Stimulated activated naive B cell treated with anti-CD40 and anti-IgM and Interleukin-4, amounts not matched to agents 10 μg/mL and 1 μg/mL and 100 μg/mL, for 72 hours (primary cell): Measurements from ENCODE around the gene TASP1.

Experiments
- ATAC-seq, 2 donors: fragments of 150-1000 bp; cut with Tn5 transposase; replicated peaks; 2 replicates each; pipeline ENCODE4 v1.10.0; 2021; ENCODE audit warnings: moderate library complexity in 1 of 2
- DNase-seq: peaks from one replicate; pipeline ENCODE4 v3.0.0; 2021
- H3K27ac Mint-ChIP-seq: one replicate; pipeline ENCODE4 v1.8.0; 2022; ENCODE audit warnings: mild to moderate bottlenecking, mixed read lengths
- H3K27me3 Mint-ChIP-seq, 2 donors: one replicate each; pipeline ENCODE4 v1.8.0; 2022; ENCODE audit warnings: mixed read lengths in 2 of 2
- H3K36me3 Mint-ChIP-seq, 2 donors: one replicate each; pipeline ENCODE4 v1.8.0; 2022; ENCODE audit warnings: mixed read lengths in 2 of 2, mild to moderate bottlenecking in 1 of 2
- H3K4me1 Mint-ChIP-seq, 2 donors: one replicate each; pipeline ENCODE4 v1.8.0; 2022; ENCODE audit warnings: mixed read lengths in 2 of 2, mild to moderate bottlenecking in 1 of 2
- H3K4me3 Mint-ChIP-seq, 2 donors: one replicate each; pipeline ENCODE4 v1.8.0; 2022; ENCODE audit warnings: mild to moderate bottlenecking in 2 of 2, mixed read lengths in 2 of 2, moderate library complexity in 1 of 2
- H3K9me3 Mint-ChIP-seq, 2 donors: one replicate each; pipeline ENCODE4 v1.8.0; 2022; ENCODE audit warnings: mixed read lengths in 2 of 2, mild to moderate bottlenecking in 1 of 2

TASP1 gene

DNA sequence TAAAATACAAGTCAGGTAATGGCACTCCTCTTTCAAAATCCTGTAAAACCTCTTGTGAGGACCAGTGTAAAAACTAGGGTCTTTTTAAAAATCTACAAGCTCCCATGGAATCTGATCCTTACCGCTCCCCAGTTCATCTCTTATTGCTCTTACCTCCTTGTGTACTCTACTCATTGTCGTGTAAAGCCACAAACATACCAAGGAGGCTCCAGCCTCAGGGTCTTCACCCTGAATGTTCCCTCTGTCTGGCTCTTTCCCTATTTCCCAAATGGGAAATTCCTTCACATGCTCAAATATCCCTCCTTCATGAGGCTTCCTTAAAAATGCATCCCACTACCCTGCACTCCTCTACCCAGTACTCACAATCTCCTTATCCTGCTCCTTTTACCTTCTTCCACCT lies 67.1 kb downstream of the TASP1 start:
- no peak for ATAC-seq
- no peaks in the 10 kb centered on the region for H3K4me1 Mint-ChIP-seq
- peaks cover 21 to 38% of the 10 kb centered on the region in 2 donors for H3K36me3 Mint-ChIP-seq
- H3K27ac Mint-ChIP-seq: no peak overlapping the region
- no peak for DNase-seq
- H3K27me3 Mint-ChIP-seq: no peaks in the 10 kb centered on the region
- H3K4me3 Mint-ChIP-seq: no peak overlapping the region
- peaks cover 3 to 5% of the 10 kb centered on the region in 2 donors for H3K9me3 Mint-ChIP-seq

- DNase-seq: no peak
- Mint-ChIP-seq H3K36me3 (peaks cover 18 to 41% of the 10 kb centered on the region in 2 donors), H3K4me1 (no peaks in the 10 kb centered on the region), H3K27me3 (no peaks in the 10 kb centered on the region), H3K27ac (no peak overlapping the region), H3K9me3 (peaks cover 0 to 5% of the 10 kb centered on the region in 2 donors), H3K4me3 (no peak overlapping the region)
- no peak for ATAC-seq
Observed at GRCh38 chr20:13567663-13568062, 71.1 kb downstream of the TASP1 start.

DNA sequence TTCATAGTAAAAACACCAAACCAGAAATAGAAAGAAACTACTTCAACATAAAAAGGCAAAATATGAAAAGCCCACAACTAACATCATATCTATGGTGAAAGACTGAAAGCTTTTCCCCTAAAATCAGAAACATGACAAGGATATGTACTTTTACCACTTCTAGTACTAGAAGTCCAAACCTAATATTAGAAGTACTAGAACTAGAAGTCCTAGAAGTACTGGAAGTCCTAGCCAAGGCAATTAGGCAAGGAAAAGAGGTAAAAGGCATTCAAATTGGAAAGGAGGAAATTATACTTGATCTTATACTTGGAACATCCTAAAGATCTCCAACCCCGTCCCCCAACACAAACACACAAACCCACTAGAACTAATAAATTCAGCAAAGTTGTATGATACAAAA lies 74.9 kb downstream of the TASP1 start:
- no peak for ATAC-seq
- no peaks in the 10 kb centered on the region for H3K4me1 Mint-ChIP-seq
- H3K9me3 Mint-ChIP-seq: peaks cover 6 to 7% of the 10 kb centered on the region in 2 donors
- H3K27me3 Mint-ChIP-seq: no peaks in the 10 kb centered on the region
- no peak for DNase-seq
- no peak overlapping the region for H3K27ac Mint-ChIP-seq
- no peak overlapping the region for H3K4me3 Mint-ChIP-seq
- peaks cover 27 to 58% of the 10 kb centered on the region in 2 donors for H3K36me3 Mint-ChIP-seq

- Mint-ChIP-seq H3K4me3 (no peak overlapping the region), H3K27me3 (no peaks in the 10 kb centered on the region), H3K27ac (no peak overlapping the region), H3K4me1 (no peaks in the 10 kb centered on the region), H3K9me3 (no peaks in the 10 kb centered on the region), H3K36me3 (peaks cover 17 to 41% of the 10 kb centered on the region in 2 donors)
- DNase-seq: no peak
- ATAC-seq: no peak
Observed at GRCh38 chr20:13554706-13555105, 84.0 kb downstream of the TASP1 start.

GRCh38 chr20:13554076-13554475 lies 84.7 kb downstream of the TASP1 start:
- no peaks in the 10 kb centered on the region for H3K4me1 Mint-ChIP-seq
- no peaks in the 10 kb centered on the region for H3K27me3 Mint-ChIP-seq
- DNase-seq (no peak), ATAC-seq (no peak)
- no peak overlapping the region for H3K27ac Mint-ChIP-seq
- H3K9me3 Mint-ChIP-seq: no peaks in the 10 kb centered on the region
- H3K4me3 Mint-ChIP-seq: no peak overlapping the region
- peaks cover 17 to 38% of the 10 kb centered on the region in 2 donors for H3K36me3 Mint-ChIP-seq

DNA sequence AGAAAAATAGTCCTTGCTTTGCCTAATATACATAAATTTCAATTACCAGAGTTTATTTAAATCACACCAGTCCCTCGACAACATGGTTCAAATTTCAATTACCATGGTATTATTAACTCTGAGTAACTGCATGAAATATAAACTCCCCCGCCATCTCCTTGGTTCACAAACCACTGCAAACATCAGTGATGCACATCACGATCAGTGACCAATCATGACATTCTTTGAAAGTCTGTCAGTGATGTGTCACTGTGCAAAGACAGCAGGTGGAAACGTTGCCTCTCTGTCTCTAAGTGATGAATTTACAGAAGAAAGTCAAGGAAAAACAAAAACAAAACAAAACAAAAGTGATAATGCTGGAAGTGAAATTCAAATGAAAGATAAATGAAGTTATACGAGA lies 86.7 kb downstream of the TASP1 start:
- Mint-ChIP-seq H3K9me3 (no peaks in the 10 kb centered on the region), H3K27ac (no peak overlapping the region), H3K36me3 (peaks cover 21 to 35% of the 10 kb centered on the region in 2 donors), H3K27me3 (no peaks in the 10 kb centered on the region), H3K4me1 (no peaks in the 10 kb centered on the region), H3K4me3 (no peak overlapping the region)
- ATAC-seq: no peak
- DNase-seq: no peak

- Mint-ChIP-seq H3K4me3 (no peak overlapping the region), H3K36me3 (peaks cover 15 to 19% of the 10 kb centered on the region in 2 donors), H3K27me3 (no peaks in the 10 kb centered on the region), H3K4me1 (no peaks in the 10 kb centered on the region), H3K27ac (no peak overlapping the region), H3K9me3 (no peaks in the 10 kb centered on the region)
- no peak for ATAC-seq
- no peak for DNase-seq
Observed at GRCh38 chr20:13549451-13549850, 89.3 kb downstream of the TASP1 start.

DNA sequence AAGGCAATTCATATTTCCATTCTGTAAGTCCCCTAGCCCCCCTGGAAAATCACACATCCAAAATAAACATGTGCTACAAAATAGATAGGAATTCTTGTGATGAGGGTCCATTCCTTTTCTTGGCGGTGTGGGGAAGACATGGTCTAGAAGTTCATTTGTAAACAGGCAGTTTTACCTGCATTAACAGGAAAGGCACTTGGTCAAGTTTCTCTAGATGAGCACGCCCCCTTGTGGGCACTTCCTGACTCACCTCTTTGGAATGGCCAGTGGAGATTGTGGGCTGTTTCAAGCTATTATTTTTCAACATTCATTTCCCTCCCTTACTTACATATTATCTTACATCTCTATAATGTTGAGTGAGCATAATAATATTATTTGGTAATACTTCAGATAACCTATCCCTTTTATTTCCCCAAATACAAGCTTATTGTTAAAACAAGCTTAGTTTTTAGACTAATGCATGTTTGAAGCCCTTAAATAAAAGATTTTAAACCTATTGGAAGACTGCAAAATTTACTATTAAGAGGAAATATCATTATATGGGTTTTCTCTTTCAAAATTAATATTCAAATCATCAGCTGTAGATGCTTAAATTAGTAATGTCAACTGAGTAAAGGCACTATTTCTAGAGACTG lies 92.1 kb downstream of the TASP1 start:
- ATAC-seq (peak; percentile 59 to 65), DNase-seq (peak; percentile 28)
- Mint-ChIP-seq H3K4me1 (no peaks in the 10 kb centered on the region), H3K27me3 (no peaks in the 10 kb centered on the region), H3K4me3 (no peak overlapping the region), H3K36me3 (peaks cover 9% of the 10 kb centered on the region in 2 donors), H3K9me3 (no peaks in the 10 kb centered on the region), H3K27ac (no peak overlapping the region)

- Mint-ChIP-seq H3K27ac (no peak overlapping the region), H3K4me1 (no peaks in the 10 kb centered on the region), H3K27me3 (no peaks in the 10 kb centered on the region), H3K9me3 (no peaks in the 10 kb centered on the region), H3K4me3 (no peak overlapping the region), H3K36me3 (peaks cover 9% of the 10 kb centered on the region in 2 donors)
- ATAC-seq (no peak), DNase-seq (no peak)
Observed at GRCh38 chr20:13545790-13546189, 92.9 kb downstream of the TASP1 start.

GRCh38 chr20:13543783-13544182 lies 94.9 kb downstream of the TASP1 start:
- DNase-seq (no peak), ATAC-seq (no peak)
- no peaks in the 10 kb centered on the region for H3K9me3 Mint-ChIP-seq
- no peaks in the 10 kb centered on the region for H3K4me1 Mint-ChIP-seq
- no peaks in the 10 kb centered on the region for H3K27me3 Mint-ChIP-seq
- H3K27ac Mint-ChIP-seq: no peak overlapping the region
- H3K4me3 Mint-ChIP-seq: no peak overlapping the region
- peaks cover 9% of the 10 kb centered on the region in 2 donors for H3K36me3 Mint-ChIP-seq

DNA sequence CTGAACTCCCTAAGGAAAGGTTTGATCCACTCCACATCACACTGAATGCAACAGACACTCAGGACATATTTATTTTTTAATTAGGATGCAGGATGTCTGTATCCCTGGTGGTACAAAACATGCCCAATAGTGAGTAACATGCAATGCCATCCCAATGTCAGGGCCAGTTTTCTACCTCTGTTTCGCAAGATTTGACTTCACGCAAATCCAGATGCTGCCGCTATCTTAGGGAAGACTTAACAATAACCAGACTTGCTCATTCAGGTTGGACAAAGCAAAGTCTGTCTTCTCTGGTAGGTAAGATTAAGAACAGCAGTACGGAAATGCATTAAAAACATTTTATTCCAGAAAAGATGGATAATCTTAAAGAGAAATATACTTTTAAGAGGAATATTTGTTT lies 103.1 kb downstream of the TASP1 start:
- ATAC-seq (no peak), DNase-seq (no peak)
- Mint-ChIP-seq H3K27ac (no peak overlapping the region), H3K9me3 (no peaks in the 10 kb centered on the region), H3K4me1 (no peaks in the 10 kb centered on the region), H3K4me3 (no peak overlapping the region), H3K36me3 (peaks cover 15 to 22% of the 10 kb centered on the region in 2 donors), H3K27me3 (no peaks in the 10 kb centered on the region)

DNA sequence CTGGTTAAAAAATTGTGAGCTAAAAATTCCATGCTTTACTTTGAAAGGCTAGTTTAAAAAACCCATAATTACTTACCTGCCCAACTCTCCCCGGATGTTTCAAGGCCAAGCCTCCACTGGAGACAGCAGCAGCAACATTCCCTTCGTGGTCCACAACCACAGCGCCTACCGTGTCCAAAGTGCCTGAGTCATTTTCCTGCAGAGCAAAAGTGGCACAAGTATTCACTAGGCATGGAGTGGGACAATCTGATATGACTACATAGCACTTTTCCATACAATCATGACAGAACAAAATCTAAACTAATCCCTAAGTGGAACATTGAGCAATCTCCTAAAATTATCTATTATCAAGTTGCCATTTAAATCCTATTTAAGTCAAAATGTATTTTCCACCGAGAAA lies 104.8 kb downstream of the TASP1 start:
- Mint-ChIP-seq H3K9me3 (no peaks in the 10 kb centered on the region), H3K27ac (no peak overlapping the region), H3K27me3 (no peaks in the 10 kb centered on the region), H3K4me3 (no peak overlapping the region), H3K4me1 (no peaks in the 10 kb centered on the region), H3K36me3 (peaks cover 15 to 26% of the 10 kb centered on the region in 2 donors)
- DNase-seq: no peak
- no peak for ATAC-seq

GRCh38 chr20:13530146-13530545 lies 108.6 kb downstream of the TASP1 start:
- Mint-ChIP-seq H3K9me3 (no peaks in the 10 kb centered on the region), H3K4me1 (no peaks in the 10 kb centered on the region), H3K27ac (no peak overlapping the region), H3K27me3 (no peaks in the 10 kb centered on the region), H3K36me3 (peaks cover 33 to 44% of the 10 kb centered on the region in 2 donors), H3K4me3 (no peak overlapping the region)
- DNase-seq: no peak
- ATAC-seq: no peak

DNA sequence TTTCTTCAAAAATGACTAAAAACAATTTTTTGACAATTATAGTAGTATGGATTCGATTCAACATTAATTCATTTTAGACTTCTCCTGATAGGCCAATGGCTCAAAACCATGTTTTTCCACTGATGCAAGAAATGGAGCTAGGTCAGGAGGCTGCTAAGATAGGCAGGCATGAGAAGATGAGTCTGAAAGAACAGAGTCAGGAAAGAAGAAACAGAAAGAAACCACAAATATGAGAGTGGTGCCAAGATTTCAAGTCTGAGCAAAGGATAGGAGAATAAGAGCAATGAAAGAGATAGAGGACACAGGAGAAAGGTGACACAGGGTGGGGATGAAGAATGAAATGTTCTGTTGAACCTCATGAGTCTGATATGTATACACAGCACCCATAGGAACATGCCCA lies 112.2 kb downstream of the TASP1 start:
- Mint-ChIP-seq H3K36me3 (peaks cover 37 to 42% of the 10 kb centered on the region in 2 donors), H3K27ac (no peak overlapping the region)

GRCh38 chr20:13525225-13525940 lies 113.3 kb downstream of the TASP1 start:
- no peak for ATAC-seq
- no peaks in the 10 kb centered on the region for H3K4me1 Mint-ChIP-seq
- no peak overlapping the region for H3K27ac Mint-ChIP-seq
- DNase-seq: no peak
- no peak overlapping the region for H3K4me3 Mint-ChIP-seq
- H3K36me3 Mint-ChIP-seq: peaks cover 40 to 46% of the 10 kb centered on the region in 2 donors
- H3K9me3 Mint-ChIP-seq: peaks cover 5 to 6% of the 10 kb centered on the region in 2 donors
- no peaks in the 10 kb centered on the region for H3K27me3 Mint-ChIP-seq

More for the DNA sequence above, 112.2 kb downstream of the TASP1 start:
- peaks cover 5 to 6% of the 10 kb centered on the region in 2 donors for H3K9me3 Mint-ChIP-seq
- H3K4me3 Mint-ChIP-seq: no peak overlapping the region
- ATAC-seq: no peak
- DNase-seq: no peak
- no peaks in the 10 kb centered on the region for H3K27me3 Mint-ChIP-seq
- H3K4me1 Mint-ChIP-seq: no peaks in the 10 kb centered on the region
